Panc1 (cell line): ENCODE data around the gene PDCD1.
"Not testable (repeated sequence)": the region's sequence is repeated elsewhere in the genome, so short reads cannot be mapped to it uniquely, and the experiment has no call there.

Experiments
- POLR2AphosphoS5 ChIP-seq: IDR thresholded peaks from 2 replicates; pipeline ENCODE4 v1.6.1; 2012; ENCODE audit warnings: mild to moderate bottlenecking, low read depth, low read length, moderate library complexity
- TCF7L2 ChIP-seq: IDR thresholded peaks from 2 replicates; pipeline ENCODE4 v1.6.1; 2011; ENCODE audit warnings: mild to moderate bottlenecking, low read depth, low read length, inconsistent platforms
- TF ChIP-seq, protein P1 (sequence below): fragments of 450-650 bp; IDR thresholded peaks from 2 replicates; pipeline ENCODE4 v1.5.1; 2017; ENCODE audit warnings: mild to moderate bottlenecking
- TF ChIP-seq, protein P2 (sequence below), 2 experiments: IDR thresholded peaks; 2 replicates each; pipeline ENCODE4 v1.6.1; 2011 to 2012; ENCODE audit warnings: low read depth in 2 of 2, control low read depth in 1 of 2, low read length in 1 of 2, mild to moderate bottlenecking in 1 of 2, moderate library complexity in 1 of 2; ENCODE audit not compliant: insufficient read depth in 1 of 2

DNA sequence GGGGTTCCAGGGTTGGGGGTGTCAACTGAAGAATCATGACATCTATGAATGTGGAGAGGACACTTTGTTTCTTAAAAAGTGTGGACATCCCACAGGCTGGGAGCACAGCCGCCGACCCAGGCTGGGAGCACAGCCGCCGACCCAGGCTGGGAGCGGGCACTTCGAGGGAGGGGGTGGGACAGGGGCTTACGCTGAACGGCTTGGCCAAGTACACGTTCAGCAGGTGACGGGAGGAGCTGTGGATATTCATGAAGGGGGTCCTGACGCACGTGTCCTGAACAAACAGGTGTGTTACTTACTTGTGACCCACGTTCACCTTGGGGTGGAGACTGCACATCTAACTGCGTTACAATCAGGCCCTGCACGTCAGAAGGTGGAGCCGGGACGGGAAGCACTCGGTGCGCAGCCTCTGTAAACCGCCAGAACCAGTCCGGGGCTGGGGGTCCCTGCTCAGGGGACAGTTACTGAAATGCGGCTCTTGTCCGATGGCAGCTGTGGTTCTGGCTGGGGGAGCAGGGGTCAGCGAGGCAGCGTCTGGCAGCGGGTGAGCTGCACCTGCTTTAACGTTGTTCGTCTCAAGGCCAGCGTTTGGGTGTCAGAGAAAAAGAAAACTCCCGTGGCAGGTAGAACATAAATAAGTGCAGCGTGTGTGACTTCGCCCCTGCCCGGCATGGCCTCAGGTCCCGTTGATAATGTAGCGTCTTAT, 58.3 kb downstream of the PDCD1 start:
- TF ChIP-seq, protein P1, sequence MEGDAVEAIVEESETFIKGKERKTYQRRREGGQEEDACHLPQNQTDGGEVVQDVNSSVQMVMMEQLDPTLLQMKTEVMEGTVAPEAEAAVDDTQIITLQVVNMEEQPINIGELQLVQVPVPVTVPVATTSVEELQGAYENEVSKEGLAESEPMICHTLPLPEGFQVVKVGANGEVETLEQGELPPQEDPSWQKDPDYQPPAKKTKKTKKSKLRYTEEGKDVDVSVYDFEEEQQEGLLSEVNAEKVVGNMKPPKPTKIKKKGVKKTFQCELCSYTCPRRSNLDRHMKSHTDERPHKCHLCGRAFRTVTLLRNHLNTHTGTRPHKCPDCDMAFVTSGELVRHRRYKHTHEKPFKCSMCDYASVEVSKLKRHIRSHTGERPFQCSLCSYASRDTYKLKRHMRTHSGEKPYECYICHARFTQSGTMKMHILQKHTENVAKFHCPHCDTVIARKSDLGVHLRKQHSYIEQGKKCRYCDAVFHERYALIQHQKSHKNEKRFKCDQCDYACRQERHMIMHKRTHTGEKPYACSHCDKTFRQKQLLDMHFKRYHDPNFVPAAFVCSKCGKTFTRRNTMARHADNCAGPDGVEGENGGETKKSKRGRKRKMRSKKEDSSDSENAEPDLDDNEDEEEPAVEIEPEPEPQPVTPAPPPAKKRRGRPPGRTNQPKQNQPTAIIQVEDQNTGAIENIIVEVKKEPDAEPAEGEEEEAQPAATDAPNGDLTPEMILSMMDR, result not testable (repeated sequence)
- TF ChIP-seq POLR2AphosphoS5, TCF7L2: not testable (repeated sequence)
- TF ChIP-seq, protein P2, sequence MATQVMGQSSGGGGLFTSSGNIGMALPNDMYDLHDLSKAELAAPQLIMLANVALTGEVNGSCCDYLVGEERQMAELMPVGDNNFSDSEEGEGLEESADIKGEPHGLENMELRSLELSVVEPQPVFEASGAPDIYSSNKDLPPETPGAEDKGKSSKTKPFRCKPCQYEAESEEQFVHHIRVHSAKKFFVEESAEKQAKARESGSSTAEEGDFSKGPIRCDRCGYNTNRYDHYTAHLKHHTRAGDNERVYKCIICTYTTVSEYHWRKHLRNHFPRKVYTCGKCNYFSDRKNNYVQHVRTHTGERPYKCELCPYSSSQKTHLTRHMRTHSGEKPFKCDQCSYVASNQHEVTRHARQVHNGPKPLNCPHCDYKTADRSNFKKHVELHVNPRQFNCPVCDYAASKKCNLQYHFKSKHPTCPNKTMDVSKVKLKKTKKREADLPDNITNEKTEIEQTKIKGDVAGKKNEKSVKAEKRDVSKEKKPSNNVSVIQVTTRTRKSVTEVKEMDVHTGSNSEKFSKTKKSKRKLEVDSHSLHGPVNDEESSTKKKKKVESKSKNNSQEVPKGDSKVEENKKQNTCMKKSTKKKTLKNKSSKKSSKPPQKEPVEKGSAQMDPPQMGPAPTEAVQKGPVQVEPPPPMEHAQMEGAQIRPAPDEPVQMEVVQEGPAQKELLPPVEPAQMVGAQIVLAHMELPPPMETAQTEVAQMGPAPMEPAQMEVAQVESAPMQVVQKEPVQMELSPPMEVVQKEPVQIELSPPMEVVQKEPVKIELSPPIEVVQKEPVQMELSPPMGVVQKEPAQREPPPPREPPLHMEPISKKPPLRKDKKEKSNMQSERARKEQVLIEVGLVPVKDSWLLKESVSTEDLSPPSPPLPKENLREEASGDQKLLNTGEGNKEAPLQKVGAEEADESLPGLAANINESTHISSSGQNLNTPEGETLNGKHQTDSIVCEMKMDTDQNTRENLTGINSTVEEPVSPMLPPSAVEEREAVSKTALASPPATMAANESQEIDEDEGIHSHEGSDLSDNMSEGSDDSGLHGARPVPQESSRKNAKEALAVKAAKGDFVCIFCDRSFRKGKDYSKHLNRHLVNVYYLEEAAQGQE (IDR thresholded peaks at IDR 0.05; ENCODE audit: insufficient read depth in 1 of 2, low read depth in 2 of 2, low read length in 1 of 2), result not testable (repeated sequence)
